Tibial nerve (tissue), 4 donors: Measurements from ENCODE around the gene CHRNA7.

Source experiments
- CTCF ChIP-seq, 5 experiments: fragments of 200-600 bp in 3 of 5; fragments of 450-650 bp in 2 of 5; sonication (generic) in 3 of 5; IDR thresholded peaks; one replicate each; pipeline ENCODE4 v1.5.1; 2016 to 2019; ENCODE audit warnings: antibody characterized with exemption in 5 of 5, mild to moderate bottlenecking in 3 of 5, moderate library complexity in 2 of 5
- EP300 ChIP-seq, 2 donors: sonication (generic); formaldehyde crosslinking; IDR thresholded peaks; one replicate each; pipeline ENCODE4 v1.6.1; 2017; ENCODE audit warnings: antibody characterized with exemption in 2 of 2, mild to moderate bottlenecking in 1 of 2

- TF ChIP-seq CTCF (IDR thresholded peaks at IDR 0.05) (no peak), EP300 (IDR thresholded peaks at IDR 0.05) (no peak)
Measured at GRCh38 chr15:32117122-32117521, 86.8 kb downstream of the CHRNA7 start.
